T-helper 22 cell (primary cell): ENCODE measurements around the gene CYB5D1.

ENCODE experiments used
- DNase-seq: peaks from one replicate; pipeline ENCODE4 v3.0.0-alpha.2; 2020; ENCODE audit warnings: low read depth

The CYB5D1 gene

DNA sequence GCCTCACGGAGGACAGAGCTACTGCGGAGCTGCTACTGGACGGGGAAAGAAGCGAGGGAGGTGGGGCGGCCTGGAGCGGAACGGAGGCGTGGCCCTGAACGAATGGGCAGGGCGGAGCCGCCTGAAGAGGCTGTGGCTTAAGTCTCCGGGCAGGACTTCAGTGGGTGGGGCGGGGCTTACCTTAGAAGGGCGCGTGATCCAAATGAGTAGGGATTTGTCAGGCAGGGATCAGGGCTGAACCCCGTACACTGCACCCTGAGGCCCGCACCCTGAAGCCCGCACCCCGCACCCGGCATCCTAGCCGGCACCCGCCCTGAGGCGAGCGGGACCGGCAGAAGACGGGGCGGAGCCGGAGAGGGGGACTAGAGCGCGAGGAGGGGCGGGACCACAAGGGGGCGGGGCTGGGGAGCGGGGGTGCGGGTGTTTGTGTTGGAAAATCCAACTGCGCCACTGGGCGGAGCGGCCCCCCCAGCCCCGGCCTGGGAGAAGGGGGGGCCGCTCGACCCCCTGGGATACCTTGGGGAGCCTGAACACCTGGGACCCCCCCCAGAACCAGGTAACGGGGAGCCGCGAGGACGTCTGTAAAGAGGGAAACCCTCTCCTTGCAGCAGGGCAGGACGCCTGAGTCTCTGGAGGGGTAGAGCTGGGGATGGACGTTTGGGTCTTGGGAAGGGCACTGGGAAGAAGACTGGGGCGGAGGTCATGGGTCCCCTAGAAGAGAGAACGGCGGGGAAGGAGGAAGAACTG lies 23.8 kb upstream of the CYB5D1 start, which contains the start of gene KDM6B:
TSS of gene KDM6B (plus strand) at position 423 of the 747 bp plus-strand sequence. CDS start 11,338 bp downstream, outside the sequence.
- peak; percentile 79 for DNase-seq

DNA sequence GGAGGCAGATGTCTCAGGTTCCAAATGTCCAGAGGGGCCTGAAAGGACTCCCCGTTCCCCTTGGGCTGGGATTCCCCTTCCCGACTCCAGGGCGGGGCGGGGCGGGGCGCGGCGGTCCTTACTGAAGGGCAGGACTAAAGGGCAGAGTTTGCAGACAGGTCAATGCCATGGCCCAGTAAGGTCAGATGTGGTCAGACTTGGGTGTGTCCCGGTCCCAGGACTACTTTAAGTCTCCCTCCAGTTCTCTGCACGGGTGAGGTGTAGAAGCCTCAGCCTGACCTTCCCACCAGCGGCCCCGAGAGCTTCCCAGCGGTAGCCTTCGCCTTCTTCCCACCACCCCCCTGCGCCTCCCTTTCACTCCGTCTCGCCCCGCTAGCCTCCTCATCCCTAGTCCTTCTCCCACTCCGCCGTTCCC lies 23.3 kb upstream of the CYB5D1 start:
- DNase-seq = peak; percentile 67

DNA sequence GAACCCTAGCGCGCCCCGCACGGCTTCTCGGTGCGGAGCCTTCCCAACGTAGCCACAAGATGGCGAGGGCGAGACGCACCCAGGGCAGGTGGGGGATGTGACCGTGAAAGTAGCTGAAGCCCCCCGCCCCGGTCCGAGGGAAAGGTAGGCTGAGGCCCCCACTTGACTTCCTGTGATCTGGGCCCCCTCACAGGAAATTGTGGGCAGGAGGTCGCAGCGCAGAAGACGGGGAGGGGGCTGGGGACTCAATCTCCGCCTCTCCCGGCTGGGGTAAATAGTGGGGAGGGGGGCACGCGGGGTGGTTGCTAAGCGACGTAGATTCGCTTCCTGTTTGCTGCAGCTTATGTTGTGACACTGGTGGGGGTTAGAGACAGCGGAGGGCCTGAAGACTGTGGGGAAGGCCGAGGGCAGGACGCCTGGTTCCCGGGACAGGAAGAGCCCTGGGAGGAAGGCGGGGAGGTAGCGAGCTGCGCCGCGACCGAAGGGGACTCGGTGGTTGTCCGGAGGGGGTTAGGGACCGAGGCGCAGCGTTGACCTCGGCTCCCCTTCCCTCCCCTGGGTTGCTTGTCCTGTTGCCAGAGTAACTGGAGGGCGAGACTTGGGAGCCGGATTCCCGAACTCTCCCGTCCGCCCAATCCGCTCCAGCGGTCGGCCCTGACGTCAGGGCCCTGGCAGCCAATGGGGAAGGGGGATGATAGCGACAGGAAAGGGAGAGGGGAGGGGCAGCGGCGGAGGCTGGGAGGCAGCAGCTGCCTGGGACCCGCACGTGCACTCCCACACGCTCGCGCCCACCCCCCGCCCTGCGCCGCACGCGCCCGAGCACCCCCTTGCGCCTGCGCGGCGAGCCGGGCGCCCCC lies 22.6 kb upstream of the CYB5D1 start:
- DNase-seq = peak; percentile 96

DNA sequence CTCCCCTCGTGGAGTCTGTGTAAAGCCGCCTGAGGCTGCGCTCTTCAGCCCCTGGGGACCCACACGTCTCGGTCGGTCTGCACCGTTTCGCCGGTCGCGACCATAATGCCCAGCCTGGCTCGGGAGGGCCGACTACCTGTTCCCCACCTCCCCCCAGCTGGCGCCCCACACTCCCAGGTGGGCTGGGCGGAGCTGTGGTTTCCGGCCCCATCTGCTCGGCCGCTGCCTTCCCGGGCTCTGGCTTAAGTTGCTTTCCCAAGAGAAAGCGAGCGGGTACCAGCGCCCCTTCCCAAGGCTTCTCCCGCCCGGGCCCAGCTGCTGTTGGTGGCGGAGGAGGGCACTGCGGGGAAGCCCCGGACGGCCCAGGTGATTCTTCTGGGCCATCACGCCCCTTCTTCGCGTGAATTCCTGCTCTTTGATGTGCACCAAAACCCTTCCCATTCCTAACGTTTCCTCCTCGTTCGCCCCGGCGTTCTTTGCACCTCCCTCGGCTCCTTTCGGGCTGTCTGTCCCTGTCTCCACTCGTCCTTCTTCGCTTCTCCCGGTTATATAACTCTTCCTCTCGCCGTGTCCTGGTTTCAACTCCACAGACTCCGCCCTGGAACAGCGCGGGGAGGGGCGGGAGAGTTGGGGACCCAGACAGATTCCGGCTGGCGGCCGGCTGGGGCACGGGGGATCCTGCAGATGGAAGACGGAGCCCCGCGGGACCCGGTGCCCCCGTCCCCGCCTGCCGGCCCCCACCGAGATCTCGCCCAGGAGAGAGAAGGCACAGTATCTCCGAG lies 21.8 kb upstream of the CYB5D1 start:
- DNase-seq = peak; percentile 50

DNA sequence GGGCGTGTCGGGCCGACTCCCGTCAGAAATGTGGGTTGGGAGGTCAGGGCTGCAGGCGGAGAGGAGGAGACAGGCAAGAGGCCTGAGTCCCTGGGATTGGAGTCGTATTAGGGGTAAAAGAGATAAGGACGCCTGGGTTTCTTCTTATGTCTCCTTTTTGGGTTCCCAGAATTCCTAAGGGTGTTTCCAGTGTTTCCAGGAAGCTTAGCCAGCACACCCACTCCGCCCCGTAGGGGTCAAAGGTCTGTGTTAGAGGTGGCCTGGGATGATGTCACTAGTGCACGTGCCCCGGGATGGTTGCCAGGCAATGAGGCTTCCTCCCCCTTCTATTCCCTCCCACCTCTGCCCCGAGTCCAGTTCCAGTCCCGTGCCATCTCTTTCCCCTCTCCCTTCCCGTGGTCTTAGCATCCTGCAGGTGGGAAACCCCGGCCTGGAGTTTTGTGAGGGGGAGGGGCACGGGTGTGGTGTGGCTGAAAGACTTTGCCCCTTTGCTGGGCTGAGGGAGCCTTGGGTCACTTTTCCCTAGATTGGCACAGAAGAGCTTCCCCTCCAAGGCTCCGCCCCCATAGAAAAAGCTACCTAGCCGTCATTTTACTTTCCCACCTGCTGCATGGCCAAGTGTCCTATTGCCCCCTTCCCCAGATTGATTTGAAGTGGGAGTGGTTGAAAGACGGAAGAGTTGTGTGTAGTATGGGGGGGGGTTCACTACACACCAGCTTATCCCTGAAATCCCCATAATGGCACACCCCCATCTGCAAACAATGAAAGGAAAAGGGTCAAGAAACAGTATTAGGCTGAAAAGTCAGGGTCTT lies 21.0 kb upstream of the CYB5D1 start:
- peak; percentile 70 for DNase-seq

DNA sequence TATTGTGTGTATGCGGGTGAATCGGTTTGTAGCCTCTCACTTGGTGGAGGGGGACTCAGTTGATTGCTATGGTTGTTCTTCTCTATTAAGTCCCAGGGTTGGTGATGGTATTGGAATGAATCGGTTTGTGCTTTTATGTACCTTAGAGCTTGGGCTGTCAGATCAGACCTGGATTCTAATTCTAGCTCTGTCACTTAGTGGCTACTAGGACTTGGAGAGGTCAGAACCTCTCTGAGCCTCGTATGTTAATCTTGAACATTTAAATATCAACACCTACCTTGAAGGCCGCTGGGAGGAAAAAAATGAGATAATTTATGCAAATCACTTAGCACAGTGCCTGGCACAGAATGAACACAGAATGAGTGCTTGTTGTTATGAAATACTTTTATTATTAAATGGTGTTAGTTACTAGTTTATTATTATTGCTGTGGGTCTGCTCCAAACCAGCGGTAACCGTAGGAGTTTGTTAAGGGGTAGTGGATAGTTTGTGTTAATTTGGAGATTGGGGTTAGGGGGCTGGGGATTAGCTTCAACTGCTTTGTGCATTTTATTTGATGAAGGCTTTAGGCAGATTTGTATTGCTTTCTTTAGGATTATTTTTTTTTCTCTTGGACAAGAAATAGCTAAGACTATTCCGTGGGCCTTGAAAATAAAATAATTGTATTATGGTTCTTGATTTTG lies 20.3 kb upstream of the CYB5D1 start:
- no peak for DNase-seq

DNA sequence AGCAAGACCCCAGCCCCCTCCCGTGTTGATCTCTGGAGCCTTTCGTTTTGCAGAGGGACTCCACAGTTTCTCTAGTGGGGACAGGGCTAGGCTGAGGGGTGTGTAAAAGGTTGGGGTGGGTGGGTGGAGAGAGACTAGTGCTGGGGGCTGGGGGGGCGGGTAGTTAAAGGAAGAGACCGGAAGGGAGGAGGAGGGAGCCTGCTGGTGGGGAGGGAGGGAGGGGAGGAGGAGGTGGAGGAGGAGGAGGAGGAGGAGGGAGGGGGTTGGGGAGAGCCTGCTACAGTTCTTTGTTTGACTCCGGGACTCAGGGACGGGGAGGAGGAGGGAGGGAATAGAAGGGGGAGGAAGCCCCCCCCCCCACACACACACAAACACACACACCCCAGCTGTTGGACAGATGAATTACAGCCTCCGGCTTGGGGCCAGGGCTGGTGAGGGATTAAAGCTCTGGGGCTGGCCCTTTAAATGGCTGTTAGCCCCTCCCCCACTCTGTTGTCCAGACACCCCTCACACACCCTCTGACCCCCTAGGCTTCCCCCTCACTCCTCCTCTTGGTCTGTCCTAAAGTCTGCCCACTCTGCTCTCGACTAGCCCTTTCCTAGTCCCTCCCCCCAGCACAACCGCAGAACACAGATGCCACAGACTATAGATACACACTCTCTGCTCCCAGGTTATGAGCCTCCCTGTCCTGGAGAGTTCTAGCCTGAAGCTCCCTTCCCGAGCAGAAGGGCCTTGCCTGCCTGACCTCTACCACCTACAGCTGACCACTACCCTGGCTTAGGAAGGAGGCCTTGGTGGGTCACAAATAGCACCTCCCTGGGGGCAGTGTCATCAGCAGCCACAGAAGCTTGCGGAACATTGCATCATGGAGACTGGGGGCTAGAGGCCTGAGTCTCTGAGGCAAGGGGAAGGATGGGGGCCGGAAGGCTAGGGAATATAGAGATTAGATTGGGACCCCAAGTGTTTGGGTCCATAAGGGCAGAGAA lies 19.4 kb upstream of the CYB5D1 start:
- DNase-seq = no peak

DNA sequence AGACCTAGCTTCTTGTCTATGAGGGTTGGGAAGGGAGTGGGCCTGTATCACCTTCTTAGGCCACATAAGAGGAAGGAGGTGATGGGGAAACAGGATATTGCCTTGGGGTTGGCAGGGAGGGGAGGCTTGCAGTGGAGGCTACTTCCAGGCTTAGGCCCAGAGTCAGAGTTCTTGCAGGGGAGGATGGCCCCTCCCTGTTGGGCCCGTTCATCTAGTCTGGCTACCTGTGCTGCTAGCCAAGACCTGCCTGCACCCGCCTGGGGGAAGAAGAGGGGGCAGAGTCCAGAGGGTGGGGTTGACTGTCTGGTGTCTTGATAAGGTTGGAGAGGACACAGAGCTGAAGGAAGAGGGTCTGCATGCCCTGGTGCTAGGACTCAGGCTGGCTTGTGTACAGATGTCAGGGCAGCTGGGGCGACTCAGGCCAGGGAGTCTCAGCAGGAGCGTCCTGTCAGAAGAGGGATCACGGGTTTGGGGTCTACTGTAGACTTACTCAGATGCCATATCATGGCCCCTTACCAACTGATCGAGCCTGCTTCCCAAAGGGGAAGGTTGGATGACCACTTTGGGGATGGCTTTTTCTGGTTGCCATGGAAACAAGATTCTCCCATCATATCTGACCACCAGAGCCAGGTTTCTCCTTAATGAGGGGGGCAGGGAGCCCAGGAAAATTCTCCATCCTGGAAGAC lies 18.5 kb upstream of the CYB5D1 start:
- DNase-seq = no peak

DNA sequence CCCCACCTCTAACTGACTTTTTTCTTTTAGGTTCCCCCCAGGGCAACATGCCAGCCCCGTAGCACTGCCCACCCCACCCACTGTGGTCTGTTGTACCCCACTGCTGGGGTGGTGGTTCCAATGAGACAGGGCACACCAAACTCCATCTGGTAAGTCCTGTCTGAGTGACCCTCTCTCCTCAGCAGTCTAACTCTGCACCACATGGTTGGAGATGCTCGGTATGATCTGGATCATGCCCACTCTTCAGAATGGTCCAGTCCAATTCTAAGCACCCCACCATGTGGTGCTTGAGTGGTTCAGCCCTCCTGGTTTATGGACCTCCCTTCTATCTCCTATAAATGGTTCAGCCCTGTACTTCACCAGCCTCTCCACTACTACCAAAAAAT lies 17.9 kb upstream of the CYB5D1 start:
- no peak for DNase-seq

DNA sequence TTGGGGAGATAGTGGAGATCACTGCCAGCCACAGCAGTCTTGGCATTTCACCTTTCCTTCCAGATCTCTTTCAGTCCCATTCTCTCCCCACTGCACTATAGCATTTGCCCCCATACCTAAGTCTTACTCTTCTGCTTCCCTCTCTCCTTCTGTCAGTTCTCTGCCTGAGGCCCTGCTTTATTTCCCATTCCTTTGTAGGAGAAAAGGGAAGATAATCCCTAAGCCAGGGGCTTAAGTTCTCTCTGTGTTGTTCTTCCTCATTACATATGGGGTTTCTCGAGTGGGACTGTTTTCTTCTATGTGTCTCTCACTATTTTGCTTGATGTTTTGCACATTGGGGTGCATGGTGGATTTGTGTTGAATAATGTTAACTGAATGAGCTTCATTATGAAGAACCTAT lies 17.4 kb upstream of the CYB5D1 start:
- no peak for DNase-seq

DNA sequence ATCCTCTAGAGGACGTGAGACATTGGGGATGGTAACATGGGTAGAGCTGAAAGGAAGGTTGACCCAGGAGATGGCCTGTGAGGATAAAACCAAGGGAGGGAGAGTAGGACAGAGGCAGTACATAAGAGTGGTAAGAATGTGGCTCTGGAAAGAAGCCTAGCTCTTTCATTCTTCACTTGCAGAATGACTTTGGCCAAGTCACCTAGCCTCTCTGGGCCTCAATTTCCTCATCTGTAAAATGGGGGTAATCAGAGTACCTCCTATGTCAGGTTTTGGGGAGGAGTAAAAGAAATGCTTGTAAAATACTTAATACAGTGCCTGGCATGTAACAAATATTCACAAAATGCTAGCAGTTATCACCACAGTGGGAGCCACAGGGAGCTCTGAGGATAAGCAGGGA lies 16.9 kb upstream of the CYB5D1 start:
- no peak for DNase-seq

DNA sequence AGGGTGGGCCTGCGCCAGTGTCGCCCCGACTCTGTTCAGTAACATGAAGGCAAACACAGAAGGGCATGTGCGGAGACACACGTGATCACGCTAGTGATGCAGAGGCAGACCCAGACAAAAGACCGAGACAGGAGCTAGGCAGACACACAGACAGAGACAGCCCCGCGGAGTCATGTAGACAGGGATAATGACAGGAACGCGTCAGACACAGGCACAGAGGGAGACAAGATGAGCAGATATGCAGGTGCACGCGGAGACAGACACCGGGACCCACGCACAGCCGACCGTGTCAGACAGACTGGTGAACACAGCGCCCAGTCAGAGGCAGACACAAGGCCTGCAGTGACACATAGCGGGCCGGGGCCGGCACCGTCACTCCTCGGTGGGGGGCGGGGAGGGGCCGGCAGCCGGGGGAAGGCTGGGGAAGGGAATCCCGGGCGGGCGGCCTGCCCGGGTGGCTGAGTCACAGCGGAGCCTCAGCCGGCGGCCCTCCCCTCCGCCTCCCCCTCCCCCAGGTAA lies 16.3 kb upstream of the CYB5D1 start:
- peak; percentile 97 for DNase-seq

DNA sequence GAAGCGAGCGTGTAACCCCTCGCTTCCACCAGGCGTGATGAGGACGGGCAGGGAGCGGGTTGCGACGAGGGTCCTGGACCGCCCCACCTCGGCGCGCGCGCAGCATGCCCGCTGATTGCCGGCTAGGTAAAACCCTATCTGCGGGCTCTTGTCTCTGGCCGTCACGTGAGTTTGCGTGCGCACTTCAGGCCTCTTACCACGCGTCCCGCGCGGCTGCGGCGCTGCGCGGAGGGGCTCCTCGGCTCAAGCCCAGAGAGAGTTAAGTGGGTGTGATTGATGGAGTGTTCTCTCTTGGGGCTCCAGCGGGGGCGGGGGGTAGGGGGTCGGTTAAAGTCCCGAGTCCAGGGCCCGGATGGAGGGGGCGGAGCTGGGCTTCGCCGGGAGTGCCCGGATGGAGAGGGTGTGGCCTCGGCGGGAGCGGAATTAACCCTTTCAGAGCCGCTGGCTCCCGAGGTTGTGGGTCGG lies 15.9 kb upstream of the CYB5D1 start:
- DNase-seq = peak; percentile 80

DNA sequence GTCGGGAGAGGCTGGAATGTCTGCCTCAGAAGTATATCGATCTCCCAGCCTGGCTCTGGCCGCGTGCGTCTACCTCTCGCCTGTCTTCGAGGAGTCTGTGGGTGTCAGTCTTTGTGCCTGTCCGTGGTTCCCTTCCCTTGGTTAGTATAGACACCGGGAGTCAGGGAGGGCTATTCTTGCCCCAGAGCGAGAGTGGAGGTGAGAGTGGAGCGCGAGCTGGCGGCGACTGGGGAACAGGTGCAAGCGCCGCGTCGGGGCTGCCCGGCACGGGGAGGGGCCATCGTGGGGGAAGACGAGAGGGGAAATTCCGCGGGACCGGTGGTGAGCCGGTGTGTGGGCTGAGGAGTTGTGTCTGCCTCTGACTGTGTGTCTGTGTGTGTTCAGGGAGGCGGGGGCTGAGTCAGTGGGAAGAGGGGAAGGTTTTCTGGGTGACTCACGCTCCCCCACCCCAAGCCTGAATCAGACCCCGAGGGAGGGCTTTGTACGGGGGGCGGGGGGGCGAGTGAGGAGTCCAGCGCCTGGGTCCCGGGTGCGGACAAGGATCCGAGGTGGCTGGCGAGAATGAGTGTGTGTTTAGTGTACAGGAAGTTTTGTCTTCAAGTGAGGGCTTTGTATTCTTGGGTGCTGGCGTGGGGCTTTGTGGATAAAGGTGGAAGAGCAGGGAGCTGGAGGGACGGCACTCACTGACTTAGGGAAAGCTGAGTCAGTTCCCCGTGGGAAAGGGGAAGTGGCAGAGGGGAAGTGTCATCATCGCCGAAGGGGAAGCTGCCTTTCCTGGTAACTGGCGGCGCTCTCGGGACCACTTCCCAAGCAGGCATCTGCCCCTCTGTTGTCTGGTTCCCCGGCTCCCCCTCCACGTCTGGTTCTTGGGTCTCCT lies 15.2 kb upstream of the CYB5D1 start:
- peak; percentile 98 for DNase-seq

DNA sequence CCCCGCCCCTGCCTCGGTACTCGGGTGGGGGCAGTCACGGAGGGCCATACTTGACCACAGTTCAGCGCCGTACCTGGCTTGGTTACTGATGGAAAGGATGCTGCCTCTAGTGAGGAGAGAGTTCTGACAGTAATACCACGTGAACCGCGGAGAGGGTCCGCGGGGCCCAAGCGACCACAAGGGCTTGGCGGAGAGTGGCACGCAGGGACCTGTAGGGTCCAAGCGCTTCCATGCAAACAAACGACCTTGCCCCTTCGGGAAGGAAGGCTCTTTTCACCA lies 14.6 kb upstream of the CYB5D1 start:
- no peak for DNase-seq

DNA sequence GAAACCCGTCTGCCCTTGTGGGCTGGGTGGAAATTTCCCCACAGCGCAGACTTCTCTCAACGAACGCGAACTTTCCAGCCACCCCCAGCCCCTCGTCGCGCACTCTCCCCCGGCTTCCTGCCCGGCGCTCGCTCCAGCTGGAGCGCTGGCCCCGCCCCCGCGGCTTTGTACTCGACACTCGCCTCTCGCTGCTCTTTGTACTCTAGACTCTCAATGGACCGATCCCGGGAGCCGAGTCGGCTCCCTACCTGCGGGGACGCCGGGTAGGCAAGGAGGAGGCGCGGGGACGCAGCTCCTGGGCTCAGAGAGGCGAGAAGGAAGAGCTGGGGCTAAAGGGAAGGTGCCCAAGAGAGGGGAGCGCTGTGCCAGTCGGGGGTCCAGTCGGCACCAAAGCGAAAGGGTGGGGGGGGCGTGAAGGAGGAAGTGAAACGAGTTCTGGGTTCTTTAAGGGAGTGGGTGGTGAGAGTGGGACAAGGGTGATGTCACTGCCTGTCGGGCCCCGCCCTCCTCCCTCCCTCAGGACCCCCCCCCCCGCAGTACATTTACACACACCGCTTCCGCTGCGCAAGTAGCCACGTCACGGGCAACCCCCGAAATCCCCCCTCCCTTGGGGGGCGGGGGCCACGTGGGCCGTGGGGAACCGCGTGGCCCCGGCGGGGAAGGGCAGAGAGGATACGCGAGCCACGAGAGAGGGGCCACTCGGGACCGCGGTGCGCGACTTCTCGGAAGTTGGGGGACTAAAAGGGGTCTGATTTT lies 14.1 kb upstream of the CYB5D1 start:
- peak; percentile 92 for DNase-seq
